ENCODE data around the gene TMEM212. TPM values are rescaled to one million over a fixed set of nuclear protein-coding genes. Genes with fewer than 3 reads are reported as not detected.

The TMEM212 gene
- total and polyA plus RNA-seq, 2 of the 13 experiments (the other 11 are each of a cell fraction or from before 2014, with no cell fraction given) = not detected

DNA sequence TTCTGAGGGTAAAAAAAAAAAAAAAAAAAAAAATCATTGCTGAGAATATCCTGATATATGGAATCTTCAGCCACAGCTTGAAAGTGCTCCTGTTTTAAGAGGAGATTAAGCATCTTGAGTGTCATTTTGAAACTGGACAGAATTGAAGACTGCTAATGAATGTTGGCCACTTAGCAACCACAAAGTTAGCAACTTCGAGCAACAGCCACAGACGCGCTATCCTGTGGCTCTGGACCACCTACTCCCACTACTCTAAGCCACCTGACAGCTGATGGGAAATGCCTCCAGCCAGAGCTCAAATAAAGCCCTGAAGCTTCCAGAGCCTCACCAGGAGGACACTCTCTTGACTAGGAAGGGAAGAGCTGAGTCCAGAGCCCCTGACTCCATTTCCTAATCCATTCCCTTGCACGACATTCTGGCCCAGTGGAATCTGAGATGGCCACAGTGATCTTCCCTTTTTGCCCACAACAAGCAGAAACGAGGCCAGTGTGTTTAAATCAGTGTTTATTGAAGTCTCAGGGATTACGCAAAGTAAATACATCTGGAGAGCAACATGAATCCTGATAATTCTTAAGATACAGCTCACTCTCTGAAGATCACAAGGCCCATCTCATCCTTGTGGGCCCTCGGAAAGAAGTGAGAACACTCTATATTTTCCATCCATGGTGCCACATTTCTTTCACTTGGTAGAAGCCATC is 58.6 kb downstream of the TMEM212 start (continued):
- TF ChIP-seq, protein P1, sequence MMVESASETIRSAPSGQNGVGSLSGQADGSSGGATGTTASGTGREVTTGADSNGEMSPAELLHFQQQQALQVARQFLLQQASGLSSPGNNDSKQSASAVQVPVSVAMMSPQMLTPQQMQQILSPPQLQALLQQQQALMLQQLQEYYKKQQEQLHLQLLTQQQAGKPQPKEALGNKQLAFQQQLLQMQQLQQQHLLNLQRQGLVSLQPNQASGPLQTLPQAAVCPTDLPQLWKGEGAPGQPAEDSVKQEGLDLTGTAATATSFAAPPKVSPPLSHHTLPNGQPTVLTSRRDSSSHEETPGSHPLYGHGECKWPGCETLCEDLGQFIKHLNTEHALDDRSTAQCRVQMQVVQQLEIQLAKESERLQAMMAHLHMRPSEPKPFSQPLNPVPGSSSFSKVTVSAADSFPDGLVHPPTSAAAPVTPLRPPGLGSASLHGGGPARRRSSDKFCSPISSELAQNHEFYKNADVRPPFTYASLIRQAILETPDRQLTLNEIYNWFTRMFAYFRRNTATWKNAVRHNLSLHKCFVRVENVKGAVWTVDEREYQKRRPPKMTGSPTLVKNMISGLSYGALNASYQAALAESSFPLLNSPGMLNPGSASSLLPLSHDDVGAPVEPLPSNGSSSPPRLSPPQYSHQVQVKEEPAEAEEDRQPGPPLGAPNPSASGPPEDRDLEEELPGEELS (CRISPR knock-in tag; IDR thresholded peaks at IDR 0.05) = peak; percentile 70
- peak; percentile 84; the same call in 1 of the 2 replicates for TF ChIP-seq HMG20A (CRISPR knock-in tag; IDR thresholded peaks at IDR 0.05; ENCODE audit: borderline replicate concordance)
- no peak for TF ChIP-seq RERE (CRISPR knock-in tag; IDR thresholded peaks at IDR 0.05; ENCODE audit: low read depth)
- peak; percentile 38; the same call in 1 of the 2 replicates for TF ChIP-seq TCF7 (IDR thresholded peaks at IDR 0.05; ENCODE audit: low read depth)
- no peak for TF ChIP-seq ZZZ3 (CRISPR knock-in tag; IDR thresholded peaks at IDR 0.05; ENCODE audit: borderline replicate concordance)
- TF ChIP-seq ZEB1 (IDR thresholded peaks at IDR 0.05; ENCODE audit: insufficient replicate concordance, low read depth) = no peak
- TF ChIP-seq ELF3 (CRISPR knock-in tag; IDR thresholded peaks at IDR 0.05) = peak; percentile 11; the same call in 1 of the 2 replicates
- TF ChIP-seq RFXAP (CRISPR knock-in tag; IDR thresholded peaks at IDR 0.05; ENCODE audit: borderline replicate concordance) = no peak
- TF ChIP-seq ZNF691 (CRISPR knock-in tag; IDR thresholded peaks at IDR 0.05; ENCODE audit: borderline replicate concordance, low read depth) = no peak
- TF ChIP-seq SAP130 (CRISPR knock-in tag; IDR thresholded peaks at IDR 0.05; ENCODE audit: low read depth) = 0 out of 2 replicates have a peak, but pooled peaks have one; percentile 28
- TF ChIP-seq ZMYM4 (CRISPR knock-in tag; IDR thresholded peaks at IDR 0.05) = peak; percentile 81
- TF ChIP-seq MYC (CRISPR knock-in tag; IDR thresholded peaks at IDR 0.05; ENCODE audit: borderline replicate concordance) = no peak
- TF ChIP-seq SIX4 (CRISPR knock-in tag; IDR thresholded peaks at IDR 0.05) = no peak; the same call in 1 of the 2 replicates
- TF ChIP-seq GFI1 (CRISPR knock-in tag; IDR thresholded peaks at IDR 0.05; ENCODE audit: borderline replicate concordance) = peak; percentile 69
- no peak for TF ChIP-seq SCMH1 (CRISPR knock-in tag; IDR thresholded peaks at IDR 0.05; ENCODE audit: borderline replicate concordance)
- TF ChIP-seq FOXC1 (CRISPR knock-in tag; IDR thresholded peaks at IDR 0.05; ENCODE audit: borderline replicate concordance) = 0 out of 2 replicates have a peak, but pooled peaks have one; percentile 37
- TF ChIP-seq BATF2 (CRISPR knock-in tag; IDR thresholded peaks at IDR 0.05) = no peak
- no peak for TF ChIP-seq KMT2B (CRISPR knock-in tag; IDR thresholded peaks at IDR 0.05)
- TF ChIP-seq HDAC2 (CRISPR knock-in tag; IDR thresholded peaks at IDR 0.05) = peak; percentile 49; the same call in 1 of the 2 replicates
- TF ChIP-seq ZNF331 (CRISPR knock-in tag; IDR thresholded peaks at IDR 0.05) = peak; percentile 50; the same call in 1 of the 2 replicates
- TF ChIP-seq ZFP90 (CRISPR knock-in tag; IDR thresholded peaks at IDR 0.05; ENCODE audit: borderline replicate concordance) = no peak

Data from HepG2 (cell line).